GM18505 (cell line): ENCODE results near the gene UNC5CL.
A peak's percentile ranks its signal among the peaks of the same experiment; 100 is the strongest.

Experiments used
- ATAC-seq: cut with Tn5 transposase; IDR thresholded peaks from one replicate; pipeline ENCODE4 v1.9.1; 2021; ENCODE audit not compliant: unreplicated experiment
- POLR2A ChIP-seq: IDR thresholded peaks from 4 replicates; pipeline ENCODE4 v1.6.1; 2011; ENCODE audit warnings: borderline replicate concordance; ENCODE audit not compliant: insufficient read depth, insufficient read length; ENCODE audit errors: extremely low read depth

The UNC5CL gene

DNA sequence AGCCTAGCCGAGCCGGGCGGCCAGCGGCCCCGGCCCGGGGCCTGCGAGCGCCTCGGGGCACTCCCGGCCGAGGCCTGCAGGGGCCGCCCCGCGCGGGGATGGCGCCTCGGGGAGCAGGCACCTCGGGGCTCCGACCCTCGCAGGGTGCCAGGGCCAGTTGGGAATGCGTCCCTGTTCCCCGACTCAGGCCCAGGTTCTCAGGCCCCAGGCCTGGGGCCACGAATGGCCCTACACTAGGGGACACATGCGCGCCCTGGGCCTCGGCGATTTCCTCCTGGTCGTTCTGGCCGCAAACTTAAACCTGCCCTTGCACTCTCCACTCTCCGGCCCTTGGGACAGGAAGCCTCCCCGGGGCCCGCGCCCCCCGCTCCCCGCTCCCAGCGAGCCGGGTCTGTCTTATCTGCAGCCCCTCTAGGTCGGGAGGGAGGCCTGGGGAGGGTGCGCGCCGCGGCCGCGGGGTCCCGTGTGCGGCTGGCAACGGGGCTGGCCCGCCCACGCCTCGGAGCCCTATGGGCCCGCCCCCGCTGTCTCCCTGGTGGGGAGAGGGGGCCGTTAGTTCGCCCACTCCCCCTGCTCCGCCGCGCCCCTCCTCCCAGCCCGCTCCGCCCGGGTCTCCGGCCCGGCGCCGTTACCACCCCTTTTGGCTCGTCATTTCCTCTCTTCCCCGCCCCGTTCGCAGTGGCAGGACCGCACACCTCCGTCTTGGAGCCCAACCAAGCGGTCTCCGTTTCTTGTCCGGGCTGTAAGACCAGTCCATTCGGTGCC is 34.4 kb upstream of the UNC5CL start:
- peak; percentile 86 for TF ChIP-seq POLR2A
- ATAC-seq = peak; percentile 22

DNA sequence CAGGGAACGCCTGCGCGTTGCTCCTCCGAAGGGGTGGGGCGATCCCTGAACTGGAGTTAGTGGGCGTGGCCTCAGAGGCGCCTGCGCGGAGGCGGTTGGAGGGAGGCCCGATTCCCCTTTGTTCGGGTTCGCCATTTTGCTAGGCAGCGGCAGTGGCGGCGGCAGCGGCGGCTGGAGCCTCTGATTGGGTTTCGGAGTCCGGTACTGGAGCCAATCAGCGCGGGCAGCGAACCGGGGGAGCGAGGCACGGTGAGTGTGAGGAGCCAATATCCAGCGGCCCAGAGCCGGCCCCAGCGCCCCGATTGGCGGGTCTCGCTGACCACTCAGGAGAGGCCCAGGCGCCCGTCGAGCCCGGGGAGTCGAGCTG is 33.8 kb upstream of the UNC5CL start, which contains the start of gene NFYA:
NFYA (plus strand) TSS at position 139 of the 367 bp plus-strand sequence. CDS start 6,116 bp downstream, outside the sequence.
- TF ChIP-seq POLR2A = no peak
- ATAC-seq = peak; percentile 56

DNA sequence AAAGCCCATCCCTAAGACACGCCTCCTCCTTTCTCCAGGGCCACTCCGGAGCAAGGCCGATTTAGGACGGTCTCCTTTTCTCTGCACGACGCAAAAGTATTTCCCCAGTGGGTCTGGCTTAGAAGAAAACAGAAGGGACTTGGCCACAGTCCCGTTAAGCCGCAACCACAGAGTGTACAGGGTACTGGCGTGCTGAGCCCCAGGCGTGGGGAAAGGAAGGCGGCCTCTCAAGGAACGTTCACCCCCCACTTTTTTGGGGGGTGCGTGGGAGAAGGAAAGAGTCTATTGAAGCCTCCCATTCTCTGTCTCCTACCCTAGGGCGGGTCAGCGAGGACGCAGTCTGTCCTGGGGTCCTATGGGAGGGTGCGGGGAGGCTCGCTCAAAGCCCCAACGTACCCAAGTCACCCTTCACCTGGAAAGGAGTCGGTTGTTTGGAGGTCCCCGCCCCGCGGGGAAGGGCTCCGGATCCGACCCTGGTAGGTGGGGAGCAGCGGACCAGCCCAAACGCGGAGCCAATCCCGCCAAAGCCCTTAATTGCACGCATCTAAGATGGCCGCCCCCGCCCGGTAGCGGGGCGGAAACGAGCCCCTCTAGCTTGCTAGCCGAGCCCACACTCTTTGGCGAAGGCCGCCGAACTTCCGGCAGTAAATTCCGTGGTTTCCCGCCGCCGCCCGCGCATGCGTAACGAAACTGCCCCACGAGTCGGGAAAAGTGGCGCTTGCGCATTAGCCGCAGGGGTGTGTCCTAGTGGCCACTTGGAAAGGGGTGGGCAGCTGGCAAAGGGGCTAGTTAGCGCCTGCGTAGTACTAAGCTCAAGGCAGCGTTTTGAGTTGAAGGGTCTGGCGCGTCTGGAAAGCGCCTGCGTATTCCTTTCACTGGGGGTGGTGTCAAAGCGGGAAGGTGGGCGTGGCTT is 33.2 kb upstream of the UNC5CL start, which contains the start of gene OARD1:
OARD1 (minus strand) TSS at position 434 of the 913 bp plus-strand sequence. CDS start 722 bp downstream, outside the sequence.
- peak; percentile 56 for ATAC-seq
- TF ChIP-seq POLR2A = peak; percentile 71

DNA sequence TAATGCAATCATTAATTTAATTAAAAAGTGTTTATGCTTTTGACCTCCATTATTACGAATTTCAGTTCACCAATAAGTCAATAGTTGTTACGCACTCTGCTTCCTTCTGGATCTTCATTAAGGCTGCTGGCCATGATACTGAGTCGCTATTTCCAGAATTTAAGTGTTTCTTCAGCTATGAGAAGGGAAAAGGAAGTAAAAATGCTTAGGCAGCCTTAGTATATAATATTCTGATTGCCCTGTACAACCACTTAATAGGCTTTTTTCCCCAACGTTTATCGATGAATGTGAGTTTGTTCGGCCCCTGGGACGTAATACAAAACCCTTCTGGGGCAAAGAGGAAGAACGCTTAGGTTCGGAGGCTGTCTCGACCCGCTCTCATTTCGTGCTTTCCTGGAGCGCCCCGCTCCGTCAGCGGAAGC is 32.5 kb upstream of the UNC5CL start:
- no peak for ATAC-seq
- no peak for TF ChIP-seq POLR2A

DNA sequence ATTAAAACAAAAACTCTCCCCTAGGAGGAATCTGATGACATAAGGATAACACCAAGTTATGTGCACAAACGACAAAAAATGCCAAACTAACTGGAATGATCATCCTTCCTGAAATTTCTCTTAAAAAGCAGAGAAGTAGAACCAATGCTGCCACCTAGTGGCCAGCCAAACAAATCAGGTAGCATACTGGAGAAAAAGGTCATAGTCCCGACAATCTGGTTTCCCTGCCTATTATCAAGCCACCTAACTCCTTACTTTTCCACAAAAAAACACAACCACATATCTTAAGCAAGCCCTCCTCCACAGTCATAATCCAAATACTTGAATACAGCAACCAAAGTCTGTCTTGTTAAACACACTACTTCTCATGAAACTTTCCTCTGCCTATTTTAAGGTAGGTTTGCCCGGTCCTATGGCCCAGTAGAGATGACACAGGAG is 27.9 kb upstream of the UNC5CL start:
- TF ChIP-seq POLR2A = no peak
- ATAC-seq = no peak

DNA sequence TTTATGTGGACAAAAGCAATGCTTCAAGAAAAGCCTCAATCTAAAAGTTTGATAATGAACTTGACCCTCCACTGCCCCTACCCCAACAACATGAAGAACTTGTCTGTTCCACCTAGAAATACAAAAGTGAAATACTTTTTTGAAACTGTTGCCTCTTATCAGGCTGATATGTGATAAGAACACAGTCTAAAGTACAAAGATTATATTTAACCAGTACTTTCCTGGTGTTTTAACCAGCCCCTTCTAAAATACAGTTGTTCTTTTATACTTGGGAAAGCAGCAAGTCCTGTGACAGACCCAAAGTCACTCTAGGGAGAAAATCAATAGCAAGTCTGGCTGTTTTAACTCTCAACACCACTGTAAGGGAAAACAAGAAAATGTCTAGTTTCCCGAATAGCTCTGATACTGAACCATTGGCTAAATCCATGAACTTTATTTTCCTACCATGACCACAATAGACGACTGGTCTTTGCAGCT is 26.6 kb upstream of the UNC5CL start:
- TF ChIP-seq POLR2A = no peak
- no peak for ATAC-seq

DNA sequence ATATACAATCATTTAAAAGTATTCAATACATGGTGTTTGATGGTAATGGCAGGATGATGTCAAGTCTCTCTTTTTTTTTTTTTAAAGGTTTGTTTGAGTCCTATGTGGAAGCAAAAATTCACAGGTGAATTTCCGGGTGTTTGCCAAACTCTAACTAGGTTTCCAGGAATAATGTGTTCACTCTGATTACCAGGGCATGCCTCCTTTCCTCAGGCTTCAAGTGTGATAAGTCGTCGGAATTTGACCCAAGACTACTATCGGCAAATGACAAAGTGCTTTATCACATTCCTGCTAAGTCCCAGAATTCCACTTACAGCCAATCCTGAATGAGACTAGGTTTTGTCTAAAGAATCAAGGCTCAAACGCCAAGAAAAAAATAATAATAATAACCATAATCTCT is 25.8 kb upstream of the UNC5CL start:
- TF ChIP-seq POLR2A = no peak

DNA sequence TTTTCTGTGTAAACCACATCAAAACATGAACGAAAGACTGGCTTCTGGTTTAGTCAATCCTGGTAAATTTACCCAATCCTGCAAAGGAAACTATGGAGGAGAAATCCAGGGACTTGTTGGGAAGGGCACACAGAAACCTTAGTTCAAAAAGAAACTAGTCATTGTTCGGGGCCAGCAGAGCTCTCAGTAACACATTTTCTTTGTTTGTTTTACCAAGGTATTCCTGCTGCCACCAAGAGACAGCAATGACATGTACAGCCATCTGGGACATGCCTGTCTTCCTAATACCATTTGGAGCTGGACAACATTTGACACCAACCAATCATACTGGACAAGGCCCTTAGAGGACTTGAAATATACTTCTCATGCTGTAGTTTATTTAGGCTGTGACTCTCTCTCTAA is 24.9 kb upstream of the UNC5CL start:
- no peak for ATAC-seq
- TF ChIP-seq POLR2A = no peak

More for the DNA sequence above, 25.8 kb upstream of the UNC5CL start:
- no peak for ATAC-seq

DNA sequence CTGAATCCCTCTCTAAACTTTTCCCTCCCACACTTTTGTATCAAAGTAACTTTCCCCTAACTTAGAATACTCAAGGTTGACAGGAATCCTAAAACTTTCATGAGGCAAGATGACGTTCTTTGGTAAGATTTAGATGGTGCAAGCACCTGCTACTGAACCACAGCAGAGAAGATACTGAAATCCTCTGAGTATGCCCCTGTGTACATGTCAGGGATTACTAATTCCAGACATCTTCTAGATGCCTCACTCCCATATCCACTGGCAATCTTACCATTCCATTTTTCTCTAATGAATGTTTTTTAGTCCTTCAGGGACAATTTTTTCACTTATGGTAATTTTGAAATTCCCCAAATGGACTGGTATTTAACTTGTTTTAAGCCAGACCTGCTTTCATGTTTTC is 23.0 kb upstream of the UNC5CL start:
- no peak for TF ChIP-seq POLR2A
- no peak for ATAC-seq

DNA sequence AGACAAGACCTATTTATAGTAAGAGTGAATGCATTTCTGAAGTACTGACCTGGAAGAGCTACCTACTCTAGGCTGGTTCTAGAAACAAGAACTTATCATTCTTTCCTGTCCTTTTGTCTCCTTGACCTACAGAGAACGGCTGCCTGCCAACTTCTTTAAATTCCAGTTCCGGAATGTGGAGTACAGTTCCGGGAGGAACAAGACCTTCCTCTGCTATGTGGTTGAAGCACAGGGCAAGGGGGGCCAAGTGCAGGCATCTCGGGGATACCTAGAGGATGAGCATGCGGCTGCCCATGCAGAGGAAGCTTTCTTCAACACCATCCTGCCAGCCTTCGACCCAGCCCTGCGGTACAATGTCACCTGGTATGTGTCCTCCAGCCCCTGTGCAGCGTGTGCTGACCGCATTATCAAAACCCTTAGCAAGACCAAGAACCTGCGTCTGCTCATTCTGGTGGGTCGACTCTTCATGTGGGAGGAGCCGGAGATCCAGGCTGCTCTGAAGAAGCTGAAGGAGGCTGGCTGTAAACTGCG is 22.2 kb upstream of the UNC5CL start:
- no peak for ATAC-seq
- no peak for TF ChIP-seq POLR2A

DNA sequence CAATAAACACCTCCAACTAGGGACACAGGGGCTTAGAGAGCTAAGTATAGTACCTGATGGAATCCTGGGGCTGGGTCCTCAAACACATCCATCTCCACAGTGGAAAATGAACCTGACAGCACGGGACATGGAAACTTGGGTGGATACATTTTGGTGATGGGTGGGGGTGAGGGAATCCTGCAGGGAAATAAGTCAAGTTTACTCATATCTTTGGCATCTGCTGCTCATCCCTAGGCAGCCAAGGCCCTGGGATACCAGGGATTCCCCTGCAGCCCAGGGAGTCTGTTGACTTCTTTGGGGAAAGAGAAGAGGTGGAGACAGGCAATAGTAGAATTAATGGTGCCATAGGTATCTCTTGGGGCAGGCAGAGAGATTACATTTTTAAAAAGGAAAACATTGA is 20.5 kb upstream of the UNC5CL start:
- no peak for TF ChIP-seq POLR2A
- no peak for ATAC-seq

DNA sequence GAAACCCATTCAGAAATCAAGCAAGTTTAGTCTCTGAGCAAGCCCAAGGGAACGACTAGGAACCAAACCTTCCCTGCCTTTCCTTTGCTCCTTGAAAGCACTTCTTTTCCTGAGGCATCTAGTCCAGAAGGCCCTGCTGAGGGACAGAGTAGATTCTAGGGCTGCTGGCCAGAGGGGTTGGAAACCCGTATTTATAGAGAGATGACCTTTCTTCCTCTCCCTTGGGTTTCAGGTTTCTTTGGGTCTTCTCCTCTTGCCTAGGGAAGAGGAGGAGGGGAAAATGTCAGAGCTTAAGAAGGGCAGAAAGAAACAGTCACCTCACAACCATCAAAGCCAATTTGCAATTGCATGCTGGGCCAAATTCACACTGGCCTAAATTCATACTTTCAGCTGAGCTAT is 19.8 kb upstream of the UNC5CL start:
- no peak for TF ChIP-seq POLR2A
- ATAC-seq = no peak

DNA sequence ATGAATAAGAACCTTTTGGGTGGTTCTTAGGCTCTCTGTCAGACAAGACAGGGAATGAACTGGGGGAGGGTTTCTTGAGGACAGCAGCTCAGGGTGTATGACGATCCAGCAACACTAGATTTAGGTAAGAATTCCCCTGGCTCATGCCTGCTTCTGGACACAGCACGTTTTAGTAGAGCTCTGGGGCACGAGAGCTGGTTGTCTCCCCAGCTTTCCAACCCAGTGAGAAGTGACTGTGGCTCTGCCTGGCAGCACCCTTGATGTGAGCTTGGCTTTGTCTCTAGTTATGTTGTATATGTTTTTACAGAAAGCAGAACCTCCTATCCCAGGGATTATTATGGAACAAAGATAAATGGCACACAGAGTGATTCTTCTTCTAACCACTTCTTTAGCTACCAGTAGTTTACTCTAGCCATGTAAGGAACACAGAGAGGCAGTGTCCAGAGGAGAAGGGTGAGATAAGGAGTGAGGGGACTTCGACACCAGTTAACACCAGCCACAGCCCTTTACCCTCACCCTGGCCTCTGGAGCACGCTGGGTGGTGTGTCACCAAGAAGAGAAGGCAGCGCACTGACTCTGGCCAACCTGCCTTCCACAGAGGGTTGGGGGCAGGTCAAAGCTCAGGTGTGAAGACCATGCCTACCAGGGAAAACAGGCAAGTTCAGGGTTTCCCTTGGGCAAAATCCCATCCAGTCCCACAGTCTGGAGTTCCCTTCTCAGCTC is 17.9 kb upstream of the UNC5CL start:
- no peak for ATAC-seq
- no peak for TF ChIP-seq POLR2A

DNA sequence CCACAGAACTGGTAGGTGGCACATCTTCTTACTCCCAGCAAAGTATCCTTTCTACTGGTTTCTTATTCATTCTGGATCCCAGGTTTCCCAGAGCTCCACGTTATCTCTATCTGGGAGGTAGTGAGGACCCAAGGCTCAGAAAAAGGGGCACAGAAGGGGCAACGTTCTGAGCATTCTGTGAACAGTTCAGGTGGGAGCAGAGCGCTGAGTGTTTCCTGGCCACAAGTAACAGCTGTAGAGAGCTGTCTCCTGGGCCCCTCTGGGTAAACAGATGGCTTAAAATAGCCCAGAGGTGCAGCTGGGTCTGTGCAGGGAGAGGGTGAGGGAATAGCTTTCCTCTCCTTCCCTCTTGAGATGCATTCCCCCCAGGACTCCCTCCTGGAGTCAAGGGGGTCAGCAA is 16.1 kb upstream of the UNC5CL start:
- no peak for ATAC-seq
- no peak for TF ChIP-seq POLR2A

DNA sequence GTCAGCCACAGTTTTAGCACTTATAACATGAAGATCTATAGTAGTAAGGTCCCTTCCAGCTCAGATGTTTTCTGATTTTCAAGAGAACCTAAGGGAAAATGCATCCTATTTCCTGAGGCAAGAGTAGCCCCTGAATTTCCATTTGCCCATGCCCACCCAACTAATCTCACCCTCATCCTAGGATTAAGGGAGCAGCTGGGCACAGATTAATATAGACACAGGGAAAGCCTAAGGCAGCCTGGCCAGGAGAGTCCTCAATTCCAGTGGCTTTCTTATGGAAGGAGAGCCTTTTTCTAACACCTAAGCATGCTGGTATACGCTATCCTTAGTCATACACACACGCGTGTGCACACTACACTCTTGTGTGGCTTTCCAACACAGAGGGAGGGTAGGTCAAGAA is 15.5 kb upstream of the UNC5CL start:
- TF ChIP-seq POLR2A = no peak
- ATAC-seq = no peak
